Measurements from ENCODE around the gene EXOC6B. TPM values are rescaled to one million over a fixed set of nuclear protein-coding genes. Genes with fewer than 3 reads are reported as not detected.

The EXOC6B gene
- total RNA-seq, 1 experiment from 2014 or later: 40.1 TPM

DNA sequence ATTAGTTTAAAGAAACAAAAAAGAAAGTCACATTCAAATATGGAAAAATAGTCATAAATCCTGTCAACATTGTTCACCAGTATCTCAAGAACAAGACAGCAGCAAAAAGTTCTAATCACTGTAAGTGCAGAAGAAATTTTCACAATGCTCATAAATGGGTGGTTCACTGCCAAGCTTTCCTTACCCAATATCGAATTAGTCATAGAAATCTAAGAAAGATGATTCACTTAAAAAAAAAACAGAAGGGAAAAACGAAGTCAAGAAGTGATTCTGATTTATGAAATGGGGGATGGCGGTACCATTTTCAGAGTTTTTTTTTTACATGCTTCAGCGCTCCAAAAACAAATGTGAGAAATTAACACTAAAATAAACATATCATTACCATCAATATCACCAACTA is 156.7 kb downstream of the EXOC6B start:
- no peak overlapping the region for H3K4me2 ChIP-seq (ENCODE audit: insufficient read depth, insufficient read length, low read length)
- H3K4ac ChIP-seq (ENCODE audit: low read depth, low read length): no peak overlapping the region
- no peak overlapping the region for H2BK20ac ChIP-seq (ENCODE audit: low read depth, low read length, poor library complexity, severe bottlenecking)
- H3K27me3 ChIP-seq (ENCODE audit: insufficient read depth, low read length): no peaks in the 10 kb centered on the region
- no peaks in the 10 kb centered on the region for H3K4me1 ChIP-seq (ENCODE audit: insufficient read depth, low read length)
- H3K56ac ChIP-seq (ENCODE audit: insufficient read length, low read depth, low read length): no peak overlapping the region
- no peaks in the 10 kb centered on the region for H3K4me1 Mint-ChIP-seq
- no peak overlapping the region for H3K27ac Mint-ChIP-seq
- H3K27ac ChIP-seq (ENCODE audit: insufficient read length, low read depth, low read length): no peak overlapping the region
- H3K9ac ChIP-seq (ENCODE audit: extremely low read depth, insufficient read length, low read length): no peak overlapping the region
- no peak overlapping the region for H3K4me3 Mint-ChIP-seq
- no peaks in the 10 kb centered on the region for H3K27me3 Mint-ChIP-seq (ENCODE audit: low read depth)
- H4K20me1 ChIP-seq (ENCODE audit: control insufficient read depth, insufficient read depth, insufficient read length): no peaks in the 10 kb centered on the region
- no peak overlapping the region for H2AK5ac ChIP-seq (ENCODE audit: insufficient read length, low read length)
- H2BK12ac ChIP-seq (ENCODE audit: insufficient read length, low read depth, low read length): no peak overlapping the region
- no peak overlapping the region for H4K5ac ChIP-seq (ENCODE audit: insufficient read length, low read depth, low read length)
- TF ChIP-seq, protein P1, sequence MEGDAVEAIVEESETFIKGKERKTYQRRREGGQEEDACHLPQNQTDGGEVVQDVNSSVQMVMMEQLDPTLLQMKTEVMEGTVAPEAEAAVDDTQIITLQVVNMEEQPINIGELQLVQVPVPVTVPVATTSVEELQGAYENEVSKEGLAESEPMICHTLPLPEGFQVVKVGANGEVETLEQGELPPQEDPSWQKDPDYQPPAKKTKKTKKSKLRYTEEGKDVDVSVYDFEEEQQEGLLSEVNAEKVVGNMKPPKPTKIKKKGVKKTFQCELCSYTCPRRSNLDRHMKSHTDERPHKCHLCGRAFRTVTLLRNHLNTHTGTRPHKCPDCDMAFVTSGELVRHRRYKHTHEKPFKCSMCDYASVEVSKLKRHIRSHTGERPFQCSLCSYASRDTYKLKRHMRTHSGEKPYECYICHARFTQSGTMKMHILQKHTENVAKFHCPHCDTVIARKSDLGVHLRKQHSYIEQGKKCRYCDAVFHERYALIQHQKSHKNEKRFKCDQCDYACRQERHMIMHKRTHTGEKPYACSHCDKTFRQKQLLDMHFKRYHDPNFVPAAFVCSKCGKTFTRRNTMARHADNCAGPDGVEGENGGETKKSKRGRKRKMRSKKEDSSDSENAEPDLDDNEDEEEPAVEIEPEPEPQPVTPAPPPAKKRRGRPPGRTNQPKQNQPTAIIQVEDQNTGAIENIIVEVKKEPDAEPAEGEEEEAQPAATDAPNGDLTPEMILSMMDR (conservative IDR thresholded peaks at IDR 0.05): no peak
- peaks cover 10 to 17% (median 16%) of the 10 kb centered on the region in 3 experiments; a peak in 6 of 7 replicates for H3K36me3 Mint-ChIP-seq (ENCODE audit: insufficient read depth in 1 of 3, low read depth in 3 of 3)
- no peak overlapping the region for H3K18ac ChIP-seq (ENCODE audit: insufficient read length, low read depth, low read length)
- no peak overlapping the region for H3T11ph ChIP-seq (ENCODE audit: low read length)
- no peak overlapping the region for H4K91ac ChIP-seq (ENCODE audit: insufficient read length, low read depth, low read length)
- H4K8ac ChIP-seq (replicated peaks; ENCODE audit: insufficient read length, low read depth, low read length): no peak overlapping the region
- H3K9me3 ChIP-seq (ENCODE audit: control insufficient read depth, low read depth, low read length): no peaks in the 10 kb centered on the region
- no peak overlapping the region for H2BK120ac ChIP-seq (ENCODE audit: low read depth, low read length, poor library complexity, severe bottlenecking)
- H3K23me2 ChIP-seq (ENCODE audit: insufficient read length, low read depth, low read length, poor library complexity, severe bottlenecking): no peaks in the 10 kb centered on the region
- no CpG with 5 or more reads among the region's 4 CpGs for WGBS (ENCODE audit: extremely low coverage, insufficient read length, low lambda C conversion rate)
- H2AFZ ChIP-seq (ENCODE audit: low read length): no peak overlapping the region
- H3K14ac ChIP-seq (ENCODE audit: insufficient read depth, low read length): no peak overlapping the region
- no peak overlapping the region for H2BK5ac ChIP-seq (ENCODE audit: insufficient read length, low read length)
- DNase-seq: no peak
- H2BK15ac ChIP-seq (ENCODE audit: low read depth, low read length): no peak overlapping the region
- no peaks in the 10 kb centered on the region for H3K79me2 ChIP-seq (ENCODE audit: insufficient read depth, low read length)
- no peak overlapping the region for H3K23ac ChIP-seq (ENCODE audit: insufficient read length, low read depth, low read length)
- peaks cover 12 to 31% of the 10 kb centered on the region in 2 experiments for H3K9me3 Mint-ChIP-seq
- no peaks in the 10 kb centered on the region for H3K79me1 ChIP-seq (ENCODE audit: insufficient read depth, low read depth, low read length, poor library complexity, severe bottlenecking)
